Stimulated activated CD8-positive, alpha-beta memory T cell treated with anti-CD3 and anti-CD28 coated beads, Interleukin-12 subunit alpha, Interleukin-12 subunit beta, amount 100 ng/mL, for 24 hours (primary cell): ENCODE results near the gene NUMB.

Source experiments
- DNase-seq: peaks from one replicate; pipeline ENCODE4 v3.0.0-alpha.2; 2020; ENCODE audit errors: extremely low read depth

Gene NUMB

GRCh38 chr14:73458183-73458976 lies at the start of gene NUMB:
NUMB (minus strand) TSS chr14:73458546; CDS start chr14:73355751, 102,795 bp downstream.
- DNase-seq = peak; percentile 90

- no peak for DNase-seq
These were observed 45.3 kb upstream of the NUMB start for GRCh38 chr14:73503648-73504047.

GRCh38 chr14:73502017-73502619 lies 43.8 kb upstream of the NUMB start:
- DNase-seq = no peak

GRCh38 chr14:73500360-73500759 lies 42.0 kb upstream of the NUMB start:
- no peak for DNase-seq

- DNase-seq = no peak
These were observed 36.2 kb upstream of the NUMB start for GRCh38 chr14:73494593-73494992.

GRCh38 chr14:73492670-73493069 lies 34.3 kb upstream of the NUMB start:
- no peak for DNase-seq

GRCh38 chr14:73492043-73492552 lies 33.8 kb upstream of the NUMB start:
- no peak for DNase-seq

GRCh38 chr14:73491256-73492042 lies 33.1 kb upstream of the NUMB start:
- peak; percentile 34 for DNase-seq

GRCh38 chr14:73489481-73490175 lies 31.3 kb upstream of the NUMB start:
- no peak for DNase-seq

- DNase-seq = no peak
These were observed 20.3 kb upstream of the NUMB start for GRCh38 chr14:73478684-73479083.

GRCh38 chr14:73477618-73478266 lies 19.4 kb upstream of the NUMB start:
- DNase-seq = no peak

- no peak for DNase-seq
These were observed 18.1 kb upstream of the NUMB start for GRCh38 chr14:73476451-73476931.

GRCh38 chr14:73474952-73475351 lies 16.6 kb upstream of the NUMB start:
- no peak for DNase-seq

- DNase-seq = no peak
These were observed 14.1 kb upstream of the NUMB start for GRCh38 chr14:73472185-73473114.

- DNase-seq = no peak
These were observed 13.3 kb upstream of the NUMB start for GRCh38 chr14:73471582-73472184.

GRCh38 chr14:73468828-73469375 lies 10.6 kb upstream of the NUMB start:
- DNase-seq = no peak

GRCh38 chr14:73467800-73468199 lies 9.5 kb upstream of the NUMB start:
- no peak for DNase-seq

GRCh38 chr14:73467377-73467776 lies 9.0 kb upstream of the NUMB start:
- no peak for DNase-seq

- DNase-seq = no peak
These were observed 8.5 kb upstream of the NUMB start for GRCh38 chr14:73466861-73467260.
